ENCODE results near the gene IRS1. TPM values are rescaled to one million over a fixed set of nuclear protein-coding genes. Genes with fewer than 3 reads are reported as not detected.

The IRS1 gene
- total and polyA plus RNA-seq, 2 donors (not counting 1 experiment from before 2014, with no cell fraction given) = 14.3 to 29.1 TPM

DNA sequence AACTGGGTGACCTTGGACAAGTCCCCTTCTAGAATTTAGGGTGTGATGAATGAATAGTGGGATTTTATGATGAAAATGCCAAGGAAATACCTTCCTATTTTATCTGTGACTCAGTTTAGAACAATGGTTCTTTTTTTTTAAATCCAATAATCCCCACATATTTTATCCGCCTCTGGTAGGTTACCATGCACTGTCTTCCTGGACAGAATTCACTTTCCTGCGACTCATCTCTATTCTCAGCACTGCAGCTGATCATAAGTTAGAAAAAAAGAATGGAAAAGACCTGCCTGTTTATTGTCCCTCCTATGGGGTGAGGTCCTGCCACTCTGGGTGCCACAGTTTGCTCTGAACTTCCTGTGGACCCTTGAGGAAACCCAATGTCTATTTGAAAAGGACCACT is 73.1 kb downstream of the IRS1 start:
- peaks cover 10% of the 10 kb centered on the region for H3K4me1 ChIP-seq (ENCODE audit: control insufficient read depth, extremely low read depth, insufficient read depth, low read length)

DNA sequence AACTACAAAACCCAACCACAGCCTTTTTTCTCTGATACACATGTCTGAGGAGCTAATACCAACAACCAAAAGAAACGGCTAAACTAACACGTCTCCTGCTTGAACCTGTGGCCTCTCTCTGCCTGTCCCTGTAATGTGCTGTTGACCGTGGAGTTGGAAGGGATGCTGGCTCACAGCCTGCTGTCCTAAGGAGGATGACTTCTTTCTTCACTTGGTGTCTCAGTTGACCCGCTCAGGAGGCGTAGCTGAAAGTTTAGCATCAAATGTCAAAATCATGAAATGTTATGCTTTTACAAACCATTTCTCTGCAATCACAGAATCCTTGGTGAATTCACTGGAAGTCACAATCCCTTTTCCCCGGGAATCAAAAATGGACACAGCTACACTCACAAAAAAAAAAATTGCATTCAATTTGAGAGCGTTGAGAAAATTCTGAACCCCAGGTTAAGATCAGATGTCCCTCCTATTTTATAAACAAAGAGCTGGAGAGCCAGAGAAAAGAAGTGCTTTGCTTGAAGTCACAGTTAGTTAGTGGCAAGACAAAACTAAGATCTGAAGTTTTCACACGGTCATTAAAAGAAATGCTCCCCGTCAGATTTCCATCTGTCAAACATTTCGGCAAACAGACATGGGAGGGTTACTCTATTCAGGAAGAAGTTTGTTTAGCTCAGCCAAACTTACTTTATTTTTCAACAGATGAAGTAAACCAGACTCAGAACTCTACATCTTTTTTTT is 74.3 kb downstream of the IRS1 start:
- TF ChIP-seq, protein P1, sequence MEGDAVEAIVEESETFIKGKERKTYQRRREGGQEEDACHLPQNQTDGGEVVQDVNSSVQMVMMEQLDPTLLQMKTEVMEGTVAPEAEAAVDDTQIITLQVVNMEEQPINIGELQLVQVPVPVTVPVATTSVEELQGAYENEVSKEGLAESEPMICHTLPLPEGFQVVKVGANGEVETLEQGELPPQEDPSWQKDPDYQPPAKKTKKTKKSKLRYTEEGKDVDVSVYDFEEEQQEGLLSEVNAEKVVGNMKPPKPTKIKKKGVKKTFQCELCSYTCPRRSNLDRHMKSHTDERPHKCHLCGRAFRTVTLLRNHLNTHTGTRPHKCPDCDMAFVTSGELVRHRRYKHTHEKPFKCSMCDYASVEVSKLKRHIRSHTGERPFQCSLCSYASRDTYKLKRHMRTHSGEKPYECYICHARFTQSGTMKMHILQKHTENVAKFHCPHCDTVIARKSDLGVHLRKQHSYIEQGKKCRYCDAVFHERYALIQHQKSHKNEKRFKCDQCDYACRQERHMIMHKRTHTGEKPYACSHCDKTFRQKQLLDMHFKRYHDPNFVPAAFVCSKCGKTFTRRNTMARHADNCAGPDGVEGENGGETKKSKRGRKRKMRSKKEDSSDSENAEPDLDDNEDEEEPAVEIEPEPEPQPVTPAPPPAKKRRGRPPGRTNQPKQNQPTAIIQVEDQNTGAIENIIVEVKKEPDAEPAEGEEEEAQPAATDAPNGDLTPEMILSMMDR (conservative IDR thresholded peaks at IDR 0.05 in 1 of 2, IDR thresholded peaks at IDR 0.05 in 1 of 2; ENCODE audit: low read depth in 1 of 2, low read length in 2 of 2) = no peak
- no peak for TF ChIP-seq EZH2 (IDR thresholded peaks at IDR 0.05; ENCODE audit: low read length, missing control alignments)
- H3K4me3 ChIP-seq (replicated peaks in 1 of 4; ENCODE audit: control extremely low read depth in 1 of 4, insufficient read depth in 1 of 4, low read depth in 3 of 4, low read length in 4 of 4) = peak overlapping the region in 2 of 4 experiments; percentile 23 to 30
- H3K79me2 ChIP-seq (ENCODE audit: control insufficient read depth, insufficient read depth, low read length) = no peaks in the 10 kb centered on the region
- H3K36me3 ChIP-seq (ENCODE audit: control insufficient read depth, insufficient read depth, low read length) = no peaks in the 10 kb centered on the region
- no peak overlapping the region for H2AFZ ChIP-seq (ENCODE audit: low read length)
- peak in 1 of 2 donors; percentile 69 for DNase-seq (ENCODE audit: low read depth in 2 of 2)
- H3K9me3 ChIP-seq (ENCODE audit: control insufficient read depth, insufficient read depth, low read depth, low read length) = no peaks in the 10 kb centered on the region
- no peaks in the 10 kb centered on the region for H4K20me1 ChIP-seq (ENCODE audit: control insufficient read depth, extremely low read depth, insufficient read depth, low read length)
- no peaks in the 10 kb centered on the region for H3K27me3 ChIP-seq (ENCODE audit: control insufficient read depth, insufficient read depth, low read length)
- H3K9ac ChIP-seq (ENCODE audit: insufficient read depth, low read length) = no peak overlapping the region
- peaks cover 10% of the 10 kb centered on the region for H3K4me1 ChIP-seq (ENCODE audit: control insufficient read depth, extremely low read depth, insufficient read depth, low read length)
- peak overlapping the region; percentile 73 for H3K27ac ChIP-seq (ENCODE audit: insufficient read depth, low read length)
- H3K4me2 ChIP-seq (ENCODE audit: extremely low read depth, insufficient read depth, low read length) = peak overlapping the region; percentile 34

More for the DNA sequence above, 73.1 kb downstream of the IRS1 start:
- H2AFZ ChIP-seq (ENCODE audit: low read length) = no peak overlapping the region
- H3K36me3 ChIP-seq (ENCODE audit: control insufficient read depth, insufficient read depth, low read length) = no peaks in the 10 kb centered on the region
- H4K20me1 ChIP-seq (ENCODE audit: control insufficient read depth, extremely low read depth, insufficient read depth, low read length) = no peaks in the 10 kb centered on the region
- no peaks in the 10 kb centered on the region for H3K79me2 ChIP-seq (ENCODE audit: control insufficient read depth, insufficient read depth, low read length)
- no peaks in the 10 kb centered on the region for H3K9me3 ChIP-seq (ENCODE audit: control insufficient read depth, insufficient read depth, low read depth, low read length)
- no peaks in the 10 kb centered on the region for H3K27me3 ChIP-seq (ENCODE audit: control insufficient read depth, insufficient read depth, low read length)
- H3K9ac ChIP-seq (ENCODE audit: insufficient read depth, low read length) = no peak overlapping the region
- peak overlapping the region; percentile 4 for H3K4me2 ChIP-seq (ENCODE audit: extremely low read depth, insufficient read depth, low read length)
- peak in 1 of 2 donors; percentile 38 for DNase-seq (ENCODE audit: low read depth in 2 of 2)
- peak overlapping the region in 2 of 4 experiments; percentile 19 to 30 for H3K4me3 ChIP-seq (replicated peaks in 1 of 4; ENCODE audit: control extremely low read depth in 1 of 4, insufficient read depth in 1 of 4, low read depth in 3 of 4, low read length in 4 of 4)
- H3K27ac ChIP-seq (ENCODE audit: insufficient read depth, low read length) = peak overlapping the region; percentile 73
- TF ChIP-seq, protein P1 (conservative IDR thresholded peaks at IDR 0.05 in 1 of 2, IDR thresholded peaks at IDR 0.05 in 1 of 2; ENCODE audit: low read depth in 1 of 2, low read length in 2 of 2) = no peak
- TF ChIP-seq EZH2 (IDR thresholded peaks at IDR 0.05; ENCODE audit: low read length, missing control alignments) = no peak

DNA sequence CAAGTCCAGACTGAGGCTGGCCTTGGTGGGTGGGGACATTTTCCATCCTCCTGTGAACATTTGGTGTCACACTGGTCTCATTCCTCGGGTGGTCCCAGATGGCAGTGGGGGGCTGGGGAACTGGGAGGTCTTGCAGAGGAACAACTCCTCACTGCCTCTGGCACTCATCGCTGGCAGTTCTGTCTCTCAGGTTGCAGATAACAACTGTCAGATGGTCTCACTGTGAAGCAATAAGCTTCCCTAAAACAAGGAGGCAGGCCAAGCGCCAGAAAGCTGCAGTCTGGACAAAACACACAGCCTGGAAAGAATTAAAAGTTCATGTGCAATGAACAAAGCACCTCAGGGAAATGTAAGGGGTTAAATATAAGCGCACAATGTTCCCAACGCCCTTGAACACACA is 78.1 kb downstream of the IRS1 start:
- DNase-seq (ENCODE audit: low read depth in 2 of 2) = peak in 1 of 2 donors; percentile 57
- no peak overlapping the region for H2AFZ ChIP-seq (ENCODE audit: low read length)
- no peak overlapping the region for H3K27ac ChIP-seq (ENCODE audit: insufficient read depth, low read length)

More for the DNA sequence above, 78.1 kb downstream of the IRS1 start:
- H3K4me2 ChIP-seq (ENCODE audit: extremely low read depth, insufficient read depth, low read length) = no peak overlapping the region
- H3K36me3 ChIP-seq (ENCODE audit: control insufficient read depth, insufficient read depth, low read length) = no peaks in the 10 kb centered on the region
- no peaks in the 10 kb centered on the region for H3K79me2 ChIP-seq (ENCODE audit: control insufficient read depth, insufficient read depth, low read length)
- no peaks in the 10 kb centered on the region for H3K27me3 ChIP-seq (ENCODE audit: control insufficient read depth, insufficient read depth, low read length)
- H3K9ac ChIP-seq (ENCODE audit: insufficient read depth, low read length) = no peak overlapping the region
- no peak overlapping the region for H3K4me3 ChIP-seq (replicated peaks in 1 of 4; ENCODE audit: control extremely low read depth in 1 of 4, insufficient read depth in 1 of 4, low read depth in 3 of 4, low read length in 4 of 4)
- TF ChIP-seq, protein P1 (conservative IDR thresholded peaks at IDR 0.05 in 1 of 2, IDR thresholded peaks at IDR 0.05 in 1 of 2; ENCODE audit: low read depth in 1 of 2, low read length in 2 of 2) = no peak
- no peak for TF ChIP-seq EZH2 (IDR thresholded peaks at IDR 0.05; ENCODE audit: low read length, missing control alignments)
- peaks cover 10% of the 10 kb centered on the region for H3K4me1 ChIP-seq (ENCODE audit: control insufficient read depth, extremely low read depth, insufficient read depth, low read length)
- no peaks in the 10 kb centered on the region for H4K20me1 ChIP-seq (ENCODE audit: control insufficient read depth, extremely low read depth, insufficient read depth, low read length)
- H3K9me3 ChIP-seq (ENCODE audit: control insufficient read depth, insufficient read depth, low read depth, low read length) = no peaks in the 10 kb centered on the region

Data from fibroblast of lung (primary cell).